Endothelial cell of umbilical vein (primary cell): ENCODE data around the gene AMH.

Experiments used
- POLR2A ChIP-seq: IDR thresholded peaks from 2 replicates; pipeline ENCODE4 v1.6.1; 2012; ENCODE audit warnings: low read depth, mild to moderate bottlenecking, control low read depth, low read length
- TF ChIP-seq, protein P1 (sequence below), 2 donors: IDR thresholded peaks; 1 replicate in 1 of 2; 2 replicates in 1 of 2; pipeline ENCODE4 v1.5.1; 2011; ENCODE audit warnings: low read length in 2 of 2, mild to moderate bottlenecking in 2 of 2, moderate library complexity in 2 of 2, control low read depth in 1 of 2, inconsistent platforms in 1 of 2, low read depth in 1 of 2; ENCODE audit not compliant: insufficient read depth in 1 of 2; ENCODE audit errors: extremely low read depth in 1 of 2

DNA sequence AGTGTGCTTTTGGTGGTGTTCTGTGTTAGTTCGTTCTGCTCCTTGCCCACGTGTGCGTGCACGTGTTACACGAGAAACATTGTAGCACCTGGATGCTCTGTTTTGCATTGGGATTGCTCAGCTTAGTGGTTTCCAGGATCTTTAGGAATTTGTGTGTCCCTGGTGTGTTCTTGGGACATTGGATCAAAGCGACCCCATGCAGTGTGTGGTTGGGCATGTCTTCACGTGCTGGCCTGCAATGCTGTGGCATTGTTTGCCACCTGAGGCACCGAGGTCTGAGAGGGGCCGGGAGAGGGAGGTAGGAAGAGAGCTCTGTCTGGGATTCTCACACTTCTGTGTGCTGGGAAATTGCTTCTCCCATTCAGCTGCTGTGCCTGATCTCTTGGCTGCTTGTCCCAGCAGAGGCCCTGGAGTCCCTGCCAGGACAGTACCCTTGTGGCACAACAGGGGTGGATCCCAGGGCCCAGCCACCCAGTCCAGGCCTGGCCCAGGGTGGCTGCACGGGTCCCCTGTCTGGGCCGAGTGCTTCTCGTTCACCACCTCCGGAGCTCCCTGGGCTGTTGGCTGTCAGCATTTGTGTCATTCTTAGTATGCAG, 24.3 kb upstream of the AMH start:
- TF ChIP-seq POLR2A: no peak
- TF ChIP-seq, protein P1, sequence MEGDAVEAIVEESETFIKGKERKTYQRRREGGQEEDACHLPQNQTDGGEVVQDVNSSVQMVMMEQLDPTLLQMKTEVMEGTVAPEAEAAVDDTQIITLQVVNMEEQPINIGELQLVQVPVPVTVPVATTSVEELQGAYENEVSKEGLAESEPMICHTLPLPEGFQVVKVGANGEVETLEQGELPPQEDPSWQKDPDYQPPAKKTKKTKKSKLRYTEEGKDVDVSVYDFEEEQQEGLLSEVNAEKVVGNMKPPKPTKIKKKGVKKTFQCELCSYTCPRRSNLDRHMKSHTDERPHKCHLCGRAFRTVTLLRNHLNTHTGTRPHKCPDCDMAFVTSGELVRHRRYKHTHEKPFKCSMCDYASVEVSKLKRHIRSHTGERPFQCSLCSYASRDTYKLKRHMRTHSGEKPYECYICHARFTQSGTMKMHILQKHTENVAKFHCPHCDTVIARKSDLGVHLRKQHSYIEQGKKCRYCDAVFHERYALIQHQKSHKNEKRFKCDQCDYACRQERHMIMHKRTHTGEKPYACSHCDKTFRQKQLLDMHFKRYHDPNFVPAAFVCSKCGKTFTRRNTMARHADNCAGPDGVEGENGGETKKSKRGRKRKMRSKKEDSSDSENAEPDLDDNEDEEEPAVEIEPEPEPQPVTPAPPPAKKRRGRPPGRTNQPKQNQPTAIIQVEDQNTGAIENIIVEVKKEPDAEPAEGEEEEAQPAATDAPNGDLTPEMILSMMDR (IDR thresholded peaks at IDR 0.05; ENCODE audit: extremely low read depth in 1 of 2, insufficient read depth in 1 of 2, low read depth in 1 of 2, low read length in 2 of 2): no peak
